Hepatocyte (in vitro differentiated cells): ENCODE data around the gene MCAT. TPM values are rescaled to one million over a fixed set of nuclear protein-coding genes. Genes with fewer than 3 reads are reported as not detected.

ENCODE experiments used
- DNase-seq: peaks from one replicate; pipeline ENCODE4 v3.0.0-alpha.2; 2016; ENCODE audit warnings: low spot score
- H2AFZ ChIP-seq: fragments of 200-600 bp; sonication (generic); 2 replicates; pipeline ENCODE4 v1.6.0; 2016; ENCODE audit warnings: antibody characterized with exemption, mild to moderate bottlenecking
- H3K27ac ChIP-seq: fragments of 200-600 bp; sonication (generic); 2 replicates; pipeline ENCODE4 v1.5.1; 2016; ENCODE audit warnings: mild to moderate bottlenecking
- H3K27me3 ChIP-seq: fragments of 200-600 bp; sonication (generic); 2 replicates; pipeline ENCODE4 v1.6.1; 2016
- H3K36me3 ChIP-seq: fragments of 200-600 bp; sonication (generic); replicated peaks from 2 replicates; pipeline ENCODE4 v1.5.1; 2016; ENCODE audit warnings: low read depth; ENCODE audit not compliant: insufficient read depth
- H3K4me1 ChIP-seq: fragments of 200-600 bp; sonication (generic); 2 replicates; pipeline ENCODE4 v1.5.1; 2016; ENCODE audit warnings: mild to moderate bottlenecking, moderate library complexity; ENCODE audit not compliant: insufficient read depth
- H3K4me2 ChIP-seq: fragments of 200-600 bp; sonication (generic); 2 replicates; pipeline ENCODE4 v1.6.0; 2016
- H3K4me3 ChIP-seq: fragments of 200-600 bp; sonication (generic); 2 replicates; pipeline ENCODE4 v1.5.1; 2016; ENCODE audit warnings: mild to moderate bottlenecking
- H3K79me2 ChIP-seq: fragments of 200-600 bp; sonication (generic); 2 replicates; pipeline ENCODE4 v1.6.0; 2017; ENCODE audit warnings: mild to moderate bottlenecking
- H3K9me2 ChIP-seq: fragments of 200-600 bp; sonication (generic); replicated peaks from 2 replicates; pipeline ENCODE4 v1.6.0; 2017; ENCODE audit warnings: mild to moderate bottlenecking; ENCODE audit not compliant: insufficient read depth
- H3K9me3 ChIP-seq: fragments of 200-600 bp; sonication (generic); 2 replicates; pipeline ENCODE4 v1.5.1; 2016; ENCODE audit warnings: low read depth, mild to moderate bottlenecking
- H4K20me1 ChIP-seq: fragments of 200-600 bp; sonication (generic); 2 replicates; pipeline ENCODE4 v1.6.0; 2016; ENCODE audit warnings: mild to moderate bottlenecking; ENCODE audit not compliant: insufficient read depth, poor library complexity, severe bottlenecking
- CTCF ChIP-seq: fragments of 200-600 bp; sonication (generic); IDR thresholded peaks from 2 replicates; pipeline ENCODE4 v1.5.1; 2016; ENCODE audit warnings: antibody characterized with exemption, mild to moderate bottlenecking; ENCODE audit not compliant: poor library complexity
- EZH2 ChIP-seq: fragments of 200-600 bp; sonication (generic); IDR thresholded peaks from 2 replicates; pipeline ENCODE4 v1.6.1; 2016; ENCODE audit warnings: antibody characterized with exemption, mild to moderate bottlenecking, borderline replicate concordance
- EZH2phosphoT487 ChIP-seq: fragments of 200-600 bp; sonication (generic); IDR thresholded peaks from one replicate; pipeline ENCODE4 v1.6.1; 2018; ENCODE audit warnings: antibody characterized with exemption, mild to moderate bottlenecking, low read depth, moderate library complexity; ENCODE audit not compliant: unreplicated experiment, severe bottlenecking
- WGBS: methylation state at CpG from one replicate; pipeline ENCODE4 v1.1.6; 2016; ENCODE audit warnings: low lambda C conversion rate; ENCODE audit errors: missing lambda C conversion rate; 5-methylcytosine and 5-hydroxymethylcytosine counted together
- polyA plus RNA-seq: library from polyadenylated mRNA; unstranded; fragments of >200 nt; fragmentation: Nextera tagmentation; extraction: Ambion mirVana; gene quantifications from 2 replicates; pipeline ENCODE4 v1.2.1, GENCODE V29; 2016
- total RNA-seq: library from RNA; depleted of rRNA; stranded (reverse); fragments of >200 nt; gene quantifications from 2 replicates; pipeline ENCODE4 v1.2.3, GENCODE V29; 2014

The MCAT gene
- total and polyA plus RNA-seq, 2 experiments from 2014 or later = 16.9 to 24.9 TPM

- no peak overlapping the region for H3K4me3 ChIP-seq
- no peaks in the 10 kb centered on the region for H3K9me2 ChIP-seq
- H2AFZ ChIP-seq = no peak overlapping the region
- H3K9me3 ChIP-seq = no peaks in the 10 kb centered on the region
- no peak for DNase-seq
- no peak for TF ChIP-seq EZH2phosphoT487
- no peak for TF ChIP-seq EZH2
- TF ChIP-seq CTCF = no peak
- no peak overlapping the region for H3K27ac ChIP-seq
- H3K27me3 ChIP-seq = no peaks in the 10 kb centered on the region
- H3K79me2 ChIP-seq = peaks cover 11% of the 10 kb centered on the region
- no peak overlapping the region for H3K4me2 ChIP-seq
- no peaks in the 10 kb centered on the region for H4K20me1 ChIP-seq
- H3K4me1 ChIP-seq = peaks cover 2% of the 10 kb centered on the region
- WGBS = 94% methylated on average over 10 of the region's 10 CpGs
- H3K36me3 ChIP-seq = peaks cover 2% of the 10 kb centered on the region
These were observed 6.4 kb downstream of the MCAT start for GRCh38 chr22:43136801-43137200.

GRCh38 chr22:43136255-43136654 is 6.9 kb downstream of the MCAT start:
- Histone ChIP-seq H3K27me3 (no peaks in the 10 kb centered on the region), H3K27ac (no peak overlapping the region), H3K4me3 (no peak overlapping the region), H4K20me1 (no peaks in the 10 kb centered on the region), H3K4me1 (no peaks in the 10 kb centered on the region), H2AFZ (no peak overlapping the region), H3K36me3 (peaks cover 2% of the 10 kb centered on the region), H3K9me2 (no peaks in the 10 kb centered on the region), H3K79me2 (peaks cover 5% of the 10 kb centered on the region), H3K9me3 (no peaks in the 10 kb centered on the region), H3K4me2 (no peak overlapping the region)
- DNase-seq = peak; percentile 60
- TF ChIP-seq EZH2 = no peak
- peak; percentile 60 for TF ChIP-seq CTCF
- 50% methylated on average over 9 of the region's 9 CpGs for WGBS

- Histone ChIP-seq H3K36me3 (peaks cover 2% of the 10 kb centered on the region), H3K4me1 (no peaks in the 10 kb centered on the region), H2AFZ (no peak overlapping the region), H4K20me1 (no peaks in the 10 kb centered on the region), H3K27ac (no peak overlapping the region), H3K4me3 (no peak overlapping the region), H3K9me2 (no peaks in the 10 kb centered on the region), H3K9me3 (no peaks in the 10 kb centered on the region), H3K4me2 (no peak overlapping the region), H3K27me3 (no peaks in the 10 kb centered on the region), H3K79me2 (no peaks in the 10 kb centered on the region)
- DNase-seq = no peak
- WGBS = 98% methylated on average over 5 of the region's 5 CpGs
- TF ChIP-seq EZH2 (no peak), CTCF (no peak), EZH2phosphoT487 (no peak)
These were observed 7.6 kb downstream of the MCAT start for GRCh38 chr22:43135565-43135964.

- H3K4me2 ChIP-seq = no peak overlapping the region
- WGBS = 99% methylated on average over 4 of the region's 4 CpGs
These were observed 8.6 kb downstream of the MCAT start for GRCh38 chr22:43134553-43134952.

More at GRCh38 chr22:43134553-43134952, 8.6 kb downstream of the MCAT start:
- Histone ChIP-seq H3K4me1 (peaks cover 4% of the 10 kb centered on the region), H3K79me2 (no peaks in the 10 kb centered on the region), H3K27ac (no peak overlapping the region), H4K20me1 (no peaks in the 10 kb centered on the region), H3K4me3 (no peak overlapping the region), H3K9me2 (no peaks in the 10 kb centered on the region), H3K36me3 (no peaks in the 10 kb centered on the region), H2AFZ (no peak overlapping the region), H3K9me3 (no peaks in the 10 kb centered on the region), H3K27me3 (no peaks in the 10 kb centered on the region)
- TF ChIP-seq EZH2 (no peak), CTCF (no peak), EZH2phosphoT487 (no peak)
- DNase-seq = no peak
